HFFc6 (cell line): ENCODE data around the gene MBD6. TPM values are rescaled to one million over a fixed set of nuclear protein-coding genes. Genes with fewer than 3 reads are reported as not detected.

Source experiments
- DNase-seq: peaks from one replicate; pipeline ENCODE4 v3.0.0-alpha.2; 2018
- H3K27ac Mint-ChIP-seq: 2 replicates; pipeline ENCODE4 v1.8.0; 2020; ENCODE audit warnings: mild to moderate bottlenecking, mixed read lengths
- H3K27me3 Mint-ChIP-seq: 2 replicates; pipeline ENCODE4 v1.8.0; 2021; ENCODE audit warnings: mild to moderate bottlenecking, moderate library complexity, mixed read lengths; ENCODE audit not compliant: insufficient read depth
- H3K36me3 Mint-ChIP-seq: 2 replicates; pipeline ENCODE4 v1.8.0; 2021; ENCODE audit warnings: low read depth, mixed read lengths
- H3K4me1 Mint-ChIP-seq: 2 replicates; pipeline ENCODE4 v1.8.0; 2020; ENCODE audit warnings: low read depth, mixed read lengths
- H3K4me3 Mint-ChIP-seq: 2 replicates; pipeline ENCODE4 v1.8.0; 2020; ENCODE audit warnings: mild to moderate bottlenecking, moderate library complexity, mixed read lengths
- H3K9me3 Mint-ChIP-seq: 2 replicates; pipeline ENCODE4 v1.8.0; 2020; ENCODE audit warnings: mild to moderate bottlenecking, mixed read lengths
- CTCF ChIP-seq: fragments of 200-600 bp; sonication (generic); IDR thresholded peaks from 2 replicates; pipeline ENCODE4 v1.5.0; 2021; ENCODE audit warnings: antibody characterized with exemption, mild to moderate bottlenecking
- total RNA-seq, 6 experiments: library from RNA; stranded (reverse); fragmentation: NEBNext Ultra II Directional; extraction: Animal tissue kit (Norgen Biotek cat#: 25700); gene quantifications; 2 replicates in 1 of 6; 3 replicates in 5 of 6; pipeline ENCODE4 v1.2.3, GENCODE V29; 2021

MBD6 gene
- total RNA-seq, 6 experiments from 2014 or later = 40.7 to 43.6 (median 42.1) TPM

- DNase-seq = no peak
- H3K27ac Mint-ChIP-seq = no peak overlapping the region
- H3K36me3 Mint-ChIP-seq = peaks cover 39% of the 10 kb centered on the region
Measured at GRCh38 chr12:57533108-57533507, 10.5 kb downstream of the MBD6 start.

GRCh38 chr12:57534250-57534649 is 11.6 kb downstream of the MBD6 start:
- Mint-ChIP-seq H3K27me3 (no peaks in the 10 kb centered on the region), H3K4me3 (no peak overlapping the region), H3K9me3 (no peaks in the 10 kb centered on the region), H3K36me3 (peaks cover 48% of the 10 kb centered on the region), H3K4me1 (no peaks in the 10 kb centered on the region), H3K27ac (no peak overlapping the region)
- DNase-seq = no peak
- no peak for TF ChIP-seq CTCF

More at GRCh38 chr12:57533108-57533507, 10.5 kb downstream of the MBD6 start:
- no peaks in the 10 kb centered on the region for H3K9me3 Mint-ChIP-seq
- no peak overlapping the region for H3K4me3 Mint-ChIP-seq
- no peaks in the 10 kb centered on the region for H3K4me1 Mint-ChIP-seq
- TF ChIP-seq CTCF = no peak
- no peaks in the 10 kb centered on the region for H3K27me3 Mint-ChIP-seq

- TF ChIP-seq CTCF = no peak
Measured at GRCh38 chr12:57534991-57535543, 12.4 kb downstream of the MBD6 start.

GRCh38 chr12:57535764-57536596 is 13.4 kb downstream of the MBD6 start:
- Mint-ChIP-seq H3K36me3 (peaks cover 48% of the 10 kb centered on the region), H3K4me3 (no peak overlapping the region), H3K27me3 (no peaks in the 10 kb centered on the region), H3K4me1 (peaks cover 6% of the 10 kb centered on the region), H3K9me3 (no peaks in the 10 kb centered on the region), H3K27ac (peak overlapping the region; percentile 36; the same call in 1 of the 2 replicates)
- no peak for TF ChIP-seq CTCF
- no peak for DNase-seq

More at GRCh38 chr12:57534991-57535543, 12.4 kb downstream of the MBD6 start:
- H3K4me3 Mint-ChIP-seq = no peak overlapping the region
- H3K4me1 Mint-ChIP-seq = no peaks in the 10 kb centered on the region
- no peaks in the 10 kb centered on the region for H3K9me3 Mint-ChIP-seq
- H3K27ac Mint-ChIP-seq = peak overlapping the region; percentile 36; the same call in 1 of the 2 replicates
- no peak for DNase-seq
- no peaks in the 10 kb centered on the region for H3K27me3 Mint-ChIP-seq
- peaks cover 44% of the 10 kb centered on the region for H3K36me3 Mint-ChIP-seq

GRCh38 chr12:57536597-57536942 is 13.9 kb downstream of the MBD6 start:
- Mint-ChIP-seq H3K9me3 (no peaks in the 10 kb centered on the region), H3K4me1 (peaks cover 11% of the 10 kb centered on the region), H3K27ac (no peak overlapping the region), H3K36me3 (peaks cover 52% of the 10 kb centered on the region), H3K27me3 (no peaks in the 10 kb centered on the region), H3K4me3 (no peak overlapping the region)
- DNase-seq = no peak
- no peak for TF ChIP-seq CTCF
